HepG2 (cell line): ENCODE results near the gene IL16. TPM values are rescaled to one million over a fixed set of nuclear protein-coding genes. Genes with fewer than 3 reads are reported as not detected.

Experiments
- ATAD3A ChIP-seq: sonication (generic); formaldehyde crosslinking; IDR thresholded peaks from 2 replicates; pipeline ENCODE4 v1.4.0; 2020; ENCODE audit warnings: missing genetic modification reagents
- BCL6 ChIP-seq: IDR thresholded peaks from 2 replicates; pipeline ENCODE4 v1.6.1; 2016; ENCODE audit warnings: missing genetic modification reagents, missing compliant biosample characterization
- HES4 ChIP-seq: sonication (generic); formaldehyde crosslinking; IDR thresholded peaks from 2 replicates; pipeline ENCODE4 v1.9.0; 2021; ENCODE audit warnings: mild to moderate bottlenecking, missing genetic modification reagents, borderline replicate concordance
- HOXA3 ChIP-seq: sonication (generic); formaldehyde crosslinking; IDR thresholded peaks from 2 replicates; pipeline ENCODE4 v1.5.0; 2020; ENCODE audit warnings: missing genetic modification reagents
- RFX5 ChIP-seq: IDR thresholded peaks from 2 replicates; pipeline ENCODE4 v1.6.1; 2011; ENCODE audit warnings: low read depth, low read length, improper control_type of control experiment
- SAFB2 ChIP-seq: sonication (generic); formaldehyde crosslinking; IDR thresholded peaks from 2 replicates; pipeline ENCODE4 v1.5.1; 2020; ENCODE audit warnings: missing genetic modification reagents, low read depth, mild to moderate bottlenecking, borderline replicate concordance
- TSC22D2 ChIP-seq: sonication (generic); formaldehyde crosslinking; IDR thresholded peaks from 2 replicates; pipeline ENCODE4 v1.5.1; 2020; ENCODE audit warnings: missing genetic modification reagents, mild to moderate bottlenecking, borderline replicate concordance
- ZNF232 ChIP-seq: sonication (generic); formaldehyde crosslinking; IDR thresholded peaks from 2 replicates; pipeline ENCODE4 v1.4.0; 2020; ENCODE audit warnings: missing genetic modification reagents, borderline replicate concordance
- polyA plus RNA-seq, 8 experiments: library from polyadenylated mRNA; depleted of rRNA in 3 of 8; stranded (reverse) in 7 of 8; unstranded in 1 of 8; fragments of >200 nt; fragmentation: Illumina TruSeq in 4 of 8; extraction: Trizol in 4 of 8; gene quantifications; 2 replicates each; pipeline versions ENCODE4 v1.2.1 to v1.2.3, GENCODE V29; 2011 to 2016; ENCODE audit warnings: low read depth in 4 of 8, missing spikeins in 1 of 8, mixed read lengths in 1 of 8; ENCODE audit not compliant: insufficient read depth in 1 of 8
- total RNA-seq, 5 experiments: library from RNA; depleted of rRNA; stranded (reverse); fragments of >200 nt; fragmentation: Illumina TruSeq; extraction: Trizol; gene quantifications; 2 replicates each; pipeline ENCODE4 v1.2.3, GENCODE V29; 2016; ENCODE audit warnings: low read depth in 1 of 5
- TF ChIP-seq, protein P1 (sequence below): sonication (generic); formaldehyde crosslinking; IDR thresholded peaks from 2 replicates; pipeline ENCODE4 v1.5.0; 2020; ENCODE audit warnings: missing genetic modification reagents
- TF ChIP-seq, protein P2 (sequence below): sonication (generic); formaldehyde crosslinking; IDR thresholded peaks from 2 replicates; pipeline ENCODE4 v1.9.0; 2021; ENCODE audit warnings: missing genetic modification reagents, borderline replicate concordance
- TF ChIP-seq, protein P3 (sequence below): sonication (generic); formaldehyde crosslinking; IDR thresholded peaks from 2 replicates; pipeline ENCODE4 v1.4.0; 2020; ENCODE audit warnings: mild to moderate bottlenecking, missing genetic modification reagents

The IL16 gene
- total and polyA plus RNA-seq, 2 of the 13 experiments (the other 11 are each of a cell fraction or from before 2014, with no cell fraction given) = 0.03 TPM; not detected in 1

- TF ChIP-seq, protein P1, sequence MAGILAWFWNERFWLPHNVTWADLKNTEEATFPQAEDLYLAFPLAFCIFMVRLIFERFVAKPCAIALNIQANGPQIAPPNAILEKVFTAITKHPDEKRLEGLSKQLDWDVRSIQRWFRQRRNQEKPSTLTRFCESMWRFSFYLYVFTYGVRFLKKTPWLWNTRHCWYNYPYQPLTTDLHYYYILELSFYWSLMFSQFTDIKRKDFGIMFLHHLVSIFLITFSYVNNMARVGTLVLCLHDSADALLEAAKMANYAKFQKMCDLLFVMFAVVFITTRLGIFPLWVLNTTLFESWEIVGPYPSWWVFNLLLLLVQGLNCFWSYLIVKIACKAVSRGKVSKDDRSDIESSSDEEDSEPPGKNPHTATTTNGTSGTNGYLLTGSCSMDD (CRISPR knock-in tag) = no peak
- no peak for TF ChIP-seq SAFB2 (CRISPR knock-in tag)
- no peak for TF ChIP-seq ATAD3A (CRISPR knock-in tag)
- no peak for TF ChIP-seq RFX5
- TF ChIP-seq, protein P2, sequence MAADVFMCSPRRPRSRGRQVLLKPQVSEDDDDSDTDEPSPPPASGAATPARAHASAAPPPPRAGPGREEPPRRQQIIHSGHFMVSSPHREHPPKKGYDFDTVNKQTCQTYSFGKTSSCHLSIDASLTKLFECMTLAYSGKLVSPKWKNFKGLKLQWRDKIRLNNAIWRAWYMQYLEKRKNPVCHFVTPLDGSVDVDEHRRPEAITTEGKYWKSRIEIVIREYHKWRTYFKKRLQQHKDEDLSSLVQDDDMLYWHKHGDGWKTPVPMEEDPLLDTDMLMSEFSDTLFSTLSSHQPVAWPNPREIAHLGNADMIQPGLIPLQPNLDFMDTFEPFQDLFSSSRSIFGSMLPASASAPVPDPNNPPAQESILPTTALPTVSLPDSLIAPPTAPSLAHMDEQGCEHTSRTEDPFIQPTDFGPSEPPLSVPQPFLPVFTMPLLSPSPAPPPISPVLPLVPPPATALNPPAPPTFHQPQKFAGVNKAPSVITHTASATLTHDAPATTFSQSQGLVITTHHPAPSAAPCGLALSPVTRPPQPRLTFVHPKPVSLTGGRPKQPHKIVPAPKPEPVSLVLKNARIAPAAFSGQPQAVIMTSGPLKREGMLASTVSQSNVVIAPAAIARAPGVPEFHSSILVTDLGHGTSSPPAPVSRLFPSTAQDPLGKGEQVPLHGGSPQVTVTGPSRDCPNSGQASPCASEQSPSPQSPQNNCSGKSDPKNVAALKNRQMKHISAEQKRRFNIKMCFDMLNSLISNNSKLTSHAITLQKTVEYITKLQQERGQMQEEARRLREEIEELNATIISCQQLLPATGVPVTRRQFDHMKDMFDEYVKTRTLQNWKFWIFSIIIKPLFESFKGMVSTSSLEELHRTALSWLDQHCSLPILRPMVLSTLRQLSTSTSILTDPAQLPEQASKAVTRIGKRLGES (CRISPR knock-in tag) = no peak
- TF ChIP-seq HES4 (CRISPR knock-in tag) = no peak
- no peak for TF ChIP-seq HOXA3 (CRISPR knock-in tag)
- no peak for TF ChIP-seq ZNF232 (CRISPR knock-in tag)
- TF ChIP-seq, protein P3, sequence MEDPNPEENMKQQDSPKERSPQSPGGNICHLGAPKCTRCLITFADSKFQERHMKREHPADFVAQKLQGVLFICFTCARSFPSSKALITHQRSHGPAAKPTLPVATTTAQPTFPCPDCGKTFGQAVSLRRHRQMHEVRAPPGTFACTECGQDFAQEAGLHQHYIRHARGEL = no peak
- no peak for TF ChIP-seq TSC22D2 (CRISPR knock-in tag)
- TF ChIP-seq BCL6 (CRISPR knock-in tag) = no peak
- TF ChIP-seq, all 625 proteins: peak for 0
These were observed 25.3 kb downstream of the IL16 start (continued) for GRCh38 chr15:81222007-81222406.
